HG03064 (cell line): ENCODE measurements around the gene RNF212B.

Source experiments
- ATAC-seq: cut with Tn5 transposase; IDR thresholded peaks from one replicate; pipeline ENCODE4 v1.9.1; 2021; ENCODE audit warnings: low read depth; ENCODE audit not compliant: unreplicated experiment

The RNF212B gene

GRCh38 chr14:23319746-23320583 is 82.2 kb downstream of the RNF212B start:
- ATAC-seq, result no peak

GRCh38 chr14:23320584-23321571 is 83.1 kb downstream of the RNF212B start, which contains the start of gene PABPN1:
Gene PABPN1, plus strand, starts transcription at chr14:23321457. Its CDS starts 13 bp downstream, at chr14:23321470.
- ATAC-seq, result peak; percentile 88

GRCh38 chr14:23321572-23322547 is 84.1 kb downstream of the RNF212B start:
- ATAC-seq, result peak; percentile 9
